Measurements from ENCODE around the gene SLIT3.

- TF ChIP-seq ZBTB33 (IDR thresholded peaks at IDR 0.05): no peak
- TF ChIP-seq TCF12 (IDR thresholded peaks at IDR 0.05; ENCODE audit: low read depth, low read length): no peak
- no peak for TF ChIP-seq ZNF687 (IDR thresholded peaks at IDR 0.05)
- TF ChIP-seq POLR2A (IDR thresholded peaks at IDR 0.05; ENCODE audit: low read depth, low read length): no peak
- no peak for TF ChIP-seq SP1 (IDR thresholded peaks at IDR 0.05; ENCODE audit: low read depth, low read length)
- no peak for TF ChIP-seq EZH2 (IDR thresholded peaks at IDR 0.05; ENCODE audit: borderline replicate concordance, control insufficient read depth, low read depth, low read length)
- no peak for TF ChIP-seq YBX1 (IDR thresholded peaks at IDR 0.05)
- no peak for TF ChIP-seq TBL1XR1 (IDR thresholded peaks at IDR 0.05; ENCODE audit: low read depth, low read length)
Measured at GRCh38 chr5:169253071-169253470, 47.9 kb downstream of the SLIT3 start.
